Measurements from ENCODE around the gene TBC1D5.

Gene TBC1D5

DNA sequence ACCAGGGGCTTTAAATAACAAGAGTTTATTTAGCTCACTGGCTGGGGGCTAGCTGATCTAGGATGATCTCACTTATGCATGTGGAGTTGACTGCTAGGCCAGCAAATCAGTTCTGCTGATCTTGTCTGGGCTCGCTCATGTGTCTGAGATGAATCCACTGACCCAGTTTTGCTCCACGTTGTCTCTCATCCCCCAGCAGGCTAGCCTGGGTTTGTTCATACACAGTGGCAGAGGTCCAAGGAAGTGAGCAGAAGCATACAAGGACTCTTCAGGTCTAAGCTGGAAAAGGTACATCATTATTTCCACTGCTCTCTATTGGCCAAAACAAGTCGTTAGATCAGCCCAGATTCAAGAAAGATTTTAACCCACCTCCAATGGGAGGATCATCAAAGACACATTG lies 619.7 kb downstream of the TBC1D5 start:
- TF ChIP-seq FOXP2 (optimal IDR thresholded peaks at IDR 0.05; ENCODE audit: borderline replicate concordance, extremely low read depth, extremely low read length, insufficient read depth) (no peak), SIN3A (IDR thresholded peaks at IDR 0.05; ENCODE audit: borderline replicate concordance, insufficient read depth, low read length) (no peak), POLR2AphosphoS5 (IDR thresholded peaks at IDR 0.05; ENCODE audit: low read depth, low read length) (no peak), REST (IDR thresholded peaks at IDR 0.05; ENCODE audit: insufficient read depth in 1 of 2, low read depth in 2 of 2, low read length in 2 of 2) (no peak), TAF1 (IDR thresholded peaks at IDR 0.05; ENCODE audit: borderline replicate concordance, insufficient read depth, low read length) (no peak)

DNA sequence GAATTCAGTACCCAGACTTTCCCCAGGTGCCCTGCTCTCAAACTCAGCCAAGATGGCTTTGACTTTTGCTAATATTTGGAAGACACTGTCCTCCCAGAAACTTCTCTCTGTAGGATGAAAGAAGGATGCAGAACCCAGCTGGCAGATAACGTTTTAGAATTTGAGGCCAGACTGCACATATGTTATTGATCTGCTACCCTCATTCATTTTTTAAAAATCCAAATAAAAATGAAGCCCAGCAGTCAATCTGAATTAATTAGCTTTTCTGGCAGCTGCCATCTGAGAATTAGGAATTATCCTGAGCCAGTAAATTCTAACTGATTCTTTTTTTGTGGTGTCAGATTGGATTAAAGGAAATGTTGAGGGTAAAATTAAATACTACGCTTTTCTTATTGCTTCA lies 621.1 kb downstream of the TBC1D5 start:
- no peak for TF ChIP-seq POLR2AphosphoS5 (IDR thresholded peaks at IDR 0.05; ENCODE audit: low read depth, low read length)
- no peak for TF ChIP-seq REST (IDR thresholded peaks at IDR 0.05; ENCODE audit: insufficient read depth in 1 of 2, low read depth in 2 of 2, low read length in 2 of 2)
- no peak for TF ChIP-seq TAF1 (IDR thresholded peaks at IDR 0.05; ENCODE audit: borderline replicate concordance, insufficient read depth, low read length)
- no peak for TF ChIP-seq SIN3A (IDR thresholded peaks at IDR 0.05; ENCODE audit: borderline replicate concordance, insufficient read depth, low read length)
- TF ChIP-seq FOXP2 (optimal IDR thresholded peaks at IDR 0.05; ENCODE audit: borderline replicate concordance, extremely low read depth, extremely low read length, insufficient read depth): no peak

GRCh38 chr3:17120115-17120514 lies 622.3 kb downstream of the TBC1D5 start:
- TF ChIP-seq FOXP2 (optimal IDR thresholded peaks at IDR 0.05; ENCODE audit: borderline replicate concordance, extremely low read depth, extremely low read length, insufficient read depth) (no peak), TAF1 (IDR thresholded peaks at IDR 0.05; ENCODE audit: borderline replicate concordance, insufficient read depth, low read length) (no peak), SIN3A (IDR thresholded peaks at IDR 0.05; ENCODE audit: borderline replicate concordance, insufficient read depth, low read length) (no peak)

DNA sequence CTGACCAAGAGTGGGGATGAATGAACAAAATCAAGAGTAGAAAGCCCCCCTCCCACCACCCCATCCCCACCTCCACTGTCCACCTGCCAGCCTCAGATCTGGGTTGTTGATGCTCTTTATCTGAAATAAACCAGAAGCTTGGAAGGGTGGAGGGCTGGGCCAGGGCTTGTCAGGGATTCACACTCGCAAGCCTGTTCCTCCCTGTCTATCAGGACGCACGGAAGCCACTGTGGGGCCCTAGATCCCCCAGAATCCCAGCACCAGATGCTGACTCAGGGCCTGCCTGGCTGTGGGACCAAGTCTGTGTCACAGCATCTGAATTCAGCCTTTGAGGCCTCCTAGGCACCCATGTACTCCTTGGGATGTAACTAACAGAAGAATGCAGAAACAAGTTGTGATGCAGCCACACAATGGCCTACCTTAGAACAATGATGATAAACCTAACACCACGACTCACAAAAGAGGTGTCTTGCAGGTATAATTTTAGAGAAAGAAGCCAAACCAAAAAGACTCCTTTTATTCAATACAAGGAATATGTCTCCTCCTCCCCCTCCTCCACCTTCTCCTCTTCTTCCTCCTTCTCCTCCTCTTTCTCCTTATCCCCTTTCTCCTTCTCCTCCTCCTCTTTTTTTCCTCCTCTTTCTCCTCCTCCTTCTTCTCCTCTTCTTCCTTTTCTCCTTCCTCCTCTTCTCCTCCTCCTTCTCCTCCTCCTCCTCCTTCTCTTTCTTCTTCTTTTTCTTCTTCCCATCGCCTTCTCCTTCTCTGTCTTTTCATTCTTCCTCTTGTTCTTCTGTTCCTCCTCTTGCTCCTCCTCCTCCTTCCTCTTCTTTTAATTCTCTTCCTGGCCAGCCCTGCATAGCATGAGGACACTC lies 623.0 kb downstream of the TBC1D5 start:
- TF ChIP-seq FOXP2 (optimal IDR thresholded peaks at IDR 0.05; ENCODE audit: borderline replicate concordance, extremely low read depth, extremely low read length, insufficient read depth) (no peak), REST (IDR thresholded peaks at IDR 0.05; ENCODE audit: insufficient read depth in 1 of 2, low read depth in 2 of 2, low read length in 2 of 2) (no peak), TAF1 (IDR thresholded peaks at IDR 0.05; ENCODE audit: borderline replicate concordance, insufficient read depth, low read length) (no peak), POLR2AphosphoS5 (IDR thresholded peaks at IDR 0.05; ENCODE audit: low read depth, low read length) (no peak), SIN3A (IDR thresholded peaks at IDR 0.05; ENCODE audit: borderline replicate concordance, insufficient read depth, low read length) (no peak)

DNA sequence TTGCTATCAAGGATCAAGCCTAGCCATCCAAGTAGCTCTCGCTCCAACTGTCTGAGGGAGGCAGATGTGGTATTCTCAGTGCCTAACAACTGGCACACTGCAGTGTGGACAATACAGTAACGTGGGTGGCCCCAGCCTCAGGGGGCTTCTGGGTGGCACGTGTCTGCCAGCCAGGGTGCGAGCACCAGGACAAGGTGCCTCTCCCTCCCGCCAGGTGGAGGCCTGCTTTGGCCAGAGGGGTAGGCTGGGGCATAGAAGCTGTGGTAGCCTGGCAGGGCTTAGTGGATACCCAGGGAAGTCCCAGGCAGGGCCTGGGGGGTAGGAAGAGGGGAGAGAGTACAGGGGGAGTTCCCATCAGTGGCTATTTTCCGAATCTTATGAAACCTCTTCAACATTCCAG lies 623.7 kb downstream of the TBC1D5 start:
- TF ChIP-seq REST (IDR thresholded peaks at IDR 0.05; ENCODE audit: insufficient read depth in 1 of 2, low read depth in 2 of 2, low read length in 2 of 2) (no peak), FOXP2 (optimal IDR thresholded peaks at IDR 0.05; ENCODE audit: borderline replicate concordance, extremely low read depth, extremely low read length, insufficient read depth) (no peak), POLR2AphosphoS5 (IDR thresholded peaks at IDR 0.05; ENCODE audit: low read depth, low read length) (no peak), SIN3A (IDR thresholded peaks at IDR 0.05; ENCODE audit: borderline replicate concordance, insufficient read depth, low read length) (no peak), TAF1 (IDR thresholded peaks at IDR 0.05; ENCODE audit: borderline replicate concordance, insufficient read depth, low read length) (no peak)

Measured in PFSK-1 (cell line).